SK-N-SH (cell line): ENCODE results near the gene LRP10. TPM values are rescaled to one million over a fixed set of nuclear protein-coding genes. Genes with fewer than 3 reads are reported as not detected.
"Not testable (repeated sequence)": the region's sequence is repeated elsewhere in the genome, so short reads cannot be mapped to it uniquely, and the experiment has no call there.

Experiments
- CTCF ChIA-PET: fragments of 300-600, 350-600 bp; formaldehyde crosslinking; extraction: SDS; loops from one replicate; lab custom pipeline; 2021; lab: Yijun Ruan, JAX
- POLR2A ChIA-PET: fragments of 350-600 bp; sonication (Branson Sonifier 250); formaldehyde crosslinking; extraction: SDS; loops from one replicate; lab custom pipeline; 2020; ENCODE audit warnings: antibody characterized with exemption, inconsistent platforms; lab: Yijun Ruan, JAX
- DNase-seq: peaks from one replicate; pipeline ENCODE4 v3.0.0; 2012
- H2AFZ ChIP-seq: fragments of 200-600 bp; sonication (generic); 2 replicates; pipeline ENCODE4 v1.8.1; 2016; ENCODE audit warnings: antibody characterized with exemption, mild to moderate bottlenecking, low read depth
- H3F3A ChIP-seq: fragments of 200-600 bp; sonication (generic); replicated peaks from 2 replicates; pipeline ENCODE3; 2016; ENCODE audit warnings: antibody characterized with exemption, mild to moderate bottlenecking; ENCODE audit not compliant: insufficient read depth
- H3K27ac ChIP-seq, 2 experiments: fragments of 200-500 bp in 1 of 2; fragments of 200-600 bp in 1 of 2; sonication (Bioruptor generic) in 1 of 2; sonication (generic), shearing (Covaris generic) in 1 of 2; 2 replicates each; pipeline versions ENCODE4 v1.5.1 to v1.6.1; 2014 to 2016; ENCODE audit warnings: low read depth in 2 of 2, inconsistent platforms in 1 of 2, low read length in 1 of 2, mild to moderate bottlenecking in 1 of 2, mixed read lengths in 1 of 2
- H3K27me3 ChIP-seq: fragments of 200-600 bp; sonication (generic), shearing (Covaris generic); 2 replicates; pipeline ENCODE4 v1.6.1; 2016; ENCODE audit warnings: mixed run types; ENCODE audit not compliant: insufficient read depth
- H3K36me3 ChIP-seq, 2 experiments: fragments of 200-500 bp in 1 of 2; fragments of 200-600 bp in 1 of 2; sonication (Bioruptor generic) in 1 of 2; sonication (generic) in 1 of 2; replicated peaks in 1 of 2; 2 replicates each; pipeline versions ENCODE3 to v1.5.1; 2014 to 2016; ENCODE audit warnings: low read length in 1 of 2, mild to moderate bottlenecking in 1 of 2; ENCODE audit not compliant: insufficient read depth in 2 of 2, control insufficient read depth in 1 of 2
- H3K4me1 ChIP-seq, 2 experiments: fragments of 200-500 bp in 1 of 2; fragments of 200-600 bp in 1 of 2; sonication (Bioruptor generic) in 1 of 2; sonication (generic), shearing (Covaris generic) in 1 of 2; 2 replicates each; pipeline versions ENCODE4 v1.5.1 to v1.6.1; 2014 to 2016; ENCODE audit warnings: low read depth in 1 of 2, low read length in 1 of 2, mixed run types in 1 of 2; ENCODE audit not compliant: insufficient read depth in 2 of 2, control insufficient read depth in 1 of 2
- H3K4me2 ChIP-seq: fragments of 200-600 bp; sonication (generic), shearing (Covaris generic); 2 replicates; pipeline ENCODE4 v1.6.1; 2017; ENCODE audit warnings: mixed run types
- H3K4me3 ChIP-seq, 2 experiments: fragments of 200-500 bp in 1 of 2; fragments of 200-600 bp in 1 of 2; sonication (Bioruptor generic) in 1 of 2; sonication (generic), shearing (Covaris generic) in 1 of 2; 2 replicates each; pipeline versions ENCODE4 v1.5.1 to v1.8.1; 2014 to 2016; ENCODE audit warnings: low read depth in 2 of 2, inconsistent platforms in 1 of 2, low read length in 1 of 2, mild to moderate bottlenecking in 1 of 2, mixed read lengths in 1 of 2, moderate library complexity in 1 of 2
- H3K79me2 ChIP-seq: fragments of 200-600 bp; sonication (generic); 2 replicates; pipeline ENCODE4 v1.8.1; 2017; ENCODE audit warnings: mild to moderate bottlenecking; ENCODE audit not compliant: insufficient read depth
- H3K9ac ChIP-seq: fragments of 200-600 bp; sonication (generic); 2 replicates; pipeline ENCODE4 v1.6.1; 2017; ENCODE audit warnings: mixed run types
- H3K9me2 ChIP-seq: fragments of 200-600 bp; sonication (generic); 2 replicates; pipeline ENCODE4 v1.6.1; 2017; ENCODE audit warnings: mixed run types
- H3K9me3 ChIP-seq: fragments of 200-600 bp; sonication (generic); 2 replicates; pipeline ENCODE4 v1.6.1; 2017; ENCODE audit warnings: mixed run types, mild to moderate bottlenecking, moderate library complexity
- H4K20me1 ChIP-seq: fragments of 200-600 bp; sonication (generic); 2 replicates; pipeline ENCODE4 v1.6.1; 2017; ENCODE audit warnings: mild to moderate bottlenecking, mixed run types; ENCODE audit not compliant: insufficient read depth
- CTCF ChIP-seq: fragments of 200-600 bp; sonication (generic); IDR thresholded peaks from 2 replicates; pipeline ENCODE4 v1.6.1; 2017; ENCODE audit warnings: antibody characterized with exemption, mild to moderate bottlenecking, moderate library complexity
- ELF1 ChIP-seq: IDR thresholded peaks from 2 replicates; pipeline ENCODE4 v1.4.0; 2012
- FOXM1 ChIP-seq: IDR thresholded peaks from 2 replicates; pipeline ENCODE4 v1.4.0; 2012; ENCODE audit warnings: low read depth, mild to moderate bottlenecking
- GABPA ChIP-seq: IDR thresholded peaks from 2 replicates; pipeline ENCODE4 v1.4.0; 2012; ENCODE audit warnings: low read depth, mild to moderate bottlenecking
- GATA2 ChIP-seq: sonication (generic); formaldehyde crosslinking; IDR thresholded peaks from 2 replicates; pipeline ENCODE4 v1.5.0; 2020; ENCODE audit warnings: mild to moderate bottlenecking, missing genetic modification reagents
- IRF3 ChIP-seq: fragments of 150-350 bp; IDR thresholded peaks from 2 replicates; pipeline ENCODE4 v1.6.1; 2016; ENCODE audit warnings: mild to moderate bottlenecking, low read depth, low read length
- JUND ChIP-seq: IDR thresholded peaks from 2 replicates; pipeline ENCODE4 v1.4.0; 2012
- MAX ChIP-seq: IDR thresholded peaks from 2 replicates; pipeline ENCODE4 v1.4.0; 2012; ENCODE audit warnings: low read depth
- MXI1 ChIP-seq: IDR thresholded peaks from 2 replicates; pipeline ENCODE4 v1.6.1; 2012; ENCODE audit warnings: mild to moderate bottlenecking, low read depth, low read length, improper control_type of control experiment
- POLR2AphosphoS5 ChIP-seq: IDR thresholded peaks from 2 replicates; pipeline ENCODE4 v1.6.1; 2012; ENCODE audit warnings: low read depth, low read length
- RFX5 ChIP-seq: IDR thresholded peaks from 2 replicates; pipeline ENCODE4 v1.6.1; 2012; ENCODE audit warnings: mild to moderate bottlenecking, improper control_type of control experiment, low read length
- RXRA ChIP-seq: IDR thresholded peaks from 2 replicates; pipeline ENCODE4 v1.4.0; 2012; ENCODE audit warnings: low read depth, mild to moderate bottlenecking, borderline replicate concordance
- TCF12 ChIP-seq: IDR thresholded peaks from 2 replicates; pipeline ENCODE4 v1.4.0; 2012
- TEAD4 ChIP-seq: IDR thresholded peaks from 2 replicates; pipeline ENCODE4 v1.4.0; 2012; ENCODE audit warnings: mild to moderate bottlenecking, borderline replicate concordance; ENCODE audit not compliant: insufficient read depth
- ZBTB33 ChIP-seq: IDR thresholded peaks from 2 replicates; pipeline ENCODE4 v1.4.0; 2012; ENCODE audit warnings: low read depth, borderline replicate concordance
- WGBS: methylation state at CpG from one replicate; pipeline ENCODE4 v1.1.6; 2017; ENCODE audit warnings: low lambda C conversion rate; 5-methylcytosine and 5-hydroxymethylcytosine counted together
- polyA plus RNA-seq, 3 experiments: library from polyadenylated mRNA; depleted of rRNA; stranded (reverse); fragments of >200 nt; gene quantifications; 2 replicates each; pipeline ENCODE4 v1.2.3, GENCODE V29; 2012

Gene LRP10
- polyA plus RNA-seq, 1 of the 3 experiments (the other 2 are of a cell fraction): 117 TPM

GRCh38 chr14:22908601-22909000, 37.1 kb downstream of the LRP10 start:
- Histone ChIP-seq H3F3A (peaks cover 5% of the 10 kb centered on the region), H4K20me1 (no peaks in the 10 kb centered on the region), H3K27me3 (no peaks in the 10 kb centered on the region), H3K9me3 (no peaks in the 10 kb centered on the region), H3K27ac (no peak overlapping the region), H3K4me1 (no peaks in the 10 kb centered on the region), H3K9me2 (no peaks in the 10 kb centered on the region), H3K79me2 (peaks cover 44% of the 10 kb centered on the region), H3K36me3 (peaks cover 43 to 57% of the 10 kb centered on the region in 2 experiments), H3K9ac (no peak overlapping the region), H3K4me3 (no peak overlapping the region), H2AFZ (no peak overlapping the region), H3K4me2 (no peak overlapping the region)
- no peak for DNase-seq
- ChIA-PET POLR2A (interaction anchor here (0.6 kb wide), 1 partner anchor 11 kb away, joined by 3 read pairs; the partner anchor contains the start of gene RBM23), CTCF (no interaction called here)
- 92% methylated on average over 8 of the region's 8 CpGs for WGBS
- no peak for TF ChIP-seq RFX5
- TF ChIP-seq GABPA: no peak
- TF ChIP-seq POLR2AphosphoS5: no peak
- TF ChIP-seq FOXM1: no peak
- TF ChIP-seq MXI1: no peak
- no peak for TF ChIP-seq ZBTB33
- TF ChIP-seq ELF1: no peak

- Histone ChIP-seq H3K27ac (no peak overlapping the region), H3K4me2 (no peak overlapping the region), H3F3A (peaks cover 5% of the 10 kb centered on the region), H2AFZ (no peak overlapping the region), H3K9me2 (no peaks in the 10 kb centered on the region), H3K27me3 (no peaks in the 10 kb centered on the region), H3K4me3 (no peak overlapping the region), H3K9me3 (no peaks in the 10 kb centered on the region), H3K9ac (no peak overlapping the region), H4K20me1 (no peaks in the 10 kb centered on the region), H3K79me2 (peaks cover 67% of the 10 kb centered on the region), H3K4me1 (no peaks in the 10 kb centered on the region), H3K36me3 (peaks cover 21 to 37% of the 10 kb centered on the region in 2 experiments)
- ChIA-PET POLR2A (no interaction called here), CTCF (interaction anchor here (2.3 kb wide), 1 partner anchor 11 kb away, joined by 10 read pairs; no protein-coding TSS in a partner anchor)
- 87% methylated on average over 5 of the region's 5 CpGs for WGBS
- no peak for TF ChIP-seq MXI1
- TF ChIP-seq GATA2: no peak
- no peak for TF ChIP-seq TEAD4
- TF ChIP-seq GABPA: no peak
- no peak for TF ChIP-seq TCF12
- no peak for TF ChIP-seq IRF3
- no peak for TF ChIP-seq POLR2AphosphoS5
- no peak for TF ChIP-seq JUND
- no peak for TF ChIP-seq CTCF
- TF ChIP-seq MAX: no peak
- no peak for TF ChIP-seq RXRA
- DNase-seq: no peak
These were observed 39.4 kb downstream of the LRP10 start for GRCh38 chr14:22910916-22911315.

GRCh38 chr14:22914836-22915235, 43.3 kb downstream of the LRP10 start:
- POLR2A ChIA-PET: not testable (repeated sequence)
- peaks cover 87% of the 10 kb centered on the region for H3K79me2 ChIP-seq

More at GRCh38 chr14:22914836-22915235, 43.3 kb downstream of the LRP10 start:
- not testable (repeated sequence) for H3K4me1 ChIP-seq, H3K27me3 ChIP-seq, H3K4me2 ChIP-seq, H3K9me3 ChIP-seq, H3F3A ChIP-seq, H3K9ac ChIP-seq, H3K9me2 ChIP-seq, DNase-seq, H4K20me1 ChIP-seq, H3K4me3 ChIP-seq, H3K27ac ChIP-seq, H2AFZ ChIP-seq
- CTCF ChIA-PET: interaction anchor here (1.5 to 6.8 kb wide), 3 partner anchors 14 to 92 kb away, joined by 3 to 34 read pairs (median 6); no protein-coding TSS in a partner anchor
- 100% methylated on average over 4 of the region's 4 CpGs for WGBS
- H3K36me3 ChIP-seq: peaks cover 2 to 23% of the 10 kb centered on the region in 2 experiments
